Stimulated activated CD4-positive, alpha-beta T cell treated with anti-CD3 and anti-CD28 coated beads, TNF-alpha, amount 100 ng/mL, for 48 hours (primary cell): ENCODE data around the gene PAFAH1B1.
"Not testable (repeated sequence)": the region's sequence is repeated elsewhere in the genome, so short reads cannot be mapped to it uniquely, and the experiment has no call there.

ENCODE experiments used
- DNase-seq, 3 donors: peaks; one replicate each; pipeline ENCODE4 v3.0.0-alpha.2; 2020; ENCODE audit warnings: low read depth in 3 of 3

The PAFAH1B1 gene

DNA sequence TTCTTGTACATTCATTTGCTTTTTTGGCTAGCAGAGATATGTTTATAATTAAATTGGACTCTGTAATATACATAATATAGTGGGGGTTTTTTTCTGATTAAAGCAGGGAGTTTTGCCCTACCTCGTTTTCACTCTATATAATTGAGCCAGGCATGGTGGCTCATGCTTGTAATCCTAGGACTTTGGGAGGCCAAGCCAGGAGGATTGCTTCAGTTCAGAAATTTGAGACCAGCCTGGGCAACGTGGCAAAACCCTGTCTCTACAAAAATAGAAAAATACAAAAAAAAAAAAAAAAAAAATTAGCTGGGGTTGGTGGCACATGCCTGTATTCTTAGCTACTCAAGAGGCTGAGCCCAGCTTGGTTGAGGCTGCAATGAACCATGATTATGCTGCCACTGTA lies 42.2 kb downstream of the PAFAH1B1 start:
- DNase-seq: no peak

DNA sequence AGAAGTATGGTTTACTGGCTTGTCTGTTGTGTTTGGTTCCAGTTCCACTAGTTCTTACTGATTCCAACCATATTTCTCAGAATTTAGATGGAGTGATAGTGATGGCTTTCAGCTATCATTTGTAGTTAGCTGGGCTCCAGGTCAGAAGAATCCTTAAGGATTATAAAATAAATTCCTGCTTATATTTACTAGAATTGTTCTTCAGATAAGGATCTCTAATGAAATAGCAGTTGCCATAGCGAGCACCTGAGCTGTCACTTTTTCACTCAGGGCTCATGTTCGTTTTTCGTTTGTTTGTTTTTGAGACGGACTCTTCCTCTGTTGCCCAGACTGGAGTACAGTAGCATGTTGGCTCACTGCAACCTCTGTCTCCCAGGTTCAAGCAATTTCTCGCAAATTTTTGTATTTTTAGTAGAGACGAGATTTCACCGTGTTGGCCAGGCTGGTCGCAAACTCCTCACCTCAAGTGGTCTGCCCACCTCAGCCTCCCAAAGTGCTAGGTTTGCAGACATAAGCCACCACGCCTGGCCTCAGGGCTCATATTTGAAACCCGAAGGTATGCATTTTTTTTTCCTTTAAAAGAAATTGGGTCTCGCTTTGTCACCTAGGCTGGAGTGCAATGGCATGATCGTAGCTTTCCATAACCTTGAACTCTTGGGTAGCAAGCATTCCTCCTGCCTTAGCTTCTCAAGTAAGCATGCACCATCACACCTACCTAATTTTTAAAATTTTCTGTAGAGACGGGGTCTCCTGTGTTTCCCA lies 42.9 kb downstream of the PAFAH1B1 start:
- DNase-seq: no peak

DNA sequence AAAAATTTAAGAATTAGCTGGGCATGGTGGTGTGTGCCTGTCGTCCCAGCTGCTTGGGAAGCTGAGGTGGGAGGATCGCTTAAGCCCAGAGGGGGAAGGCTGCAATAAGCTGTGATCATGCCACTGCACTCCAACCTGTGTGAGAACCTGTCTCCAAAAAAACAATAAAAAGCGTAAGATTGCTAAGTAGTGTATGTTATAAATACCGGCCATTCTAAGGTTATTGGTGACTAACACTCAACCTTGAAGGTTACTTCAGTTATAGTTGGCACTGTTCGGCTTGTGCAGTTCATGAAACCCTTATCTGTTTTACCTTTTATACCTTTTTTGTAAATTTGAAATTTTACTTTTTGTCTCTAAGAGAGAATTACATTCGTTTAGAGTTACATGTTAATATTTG lies 44.0 kb downstream of the PAFAH1B1 start:
- DNase-seq: no peak

DNA sequence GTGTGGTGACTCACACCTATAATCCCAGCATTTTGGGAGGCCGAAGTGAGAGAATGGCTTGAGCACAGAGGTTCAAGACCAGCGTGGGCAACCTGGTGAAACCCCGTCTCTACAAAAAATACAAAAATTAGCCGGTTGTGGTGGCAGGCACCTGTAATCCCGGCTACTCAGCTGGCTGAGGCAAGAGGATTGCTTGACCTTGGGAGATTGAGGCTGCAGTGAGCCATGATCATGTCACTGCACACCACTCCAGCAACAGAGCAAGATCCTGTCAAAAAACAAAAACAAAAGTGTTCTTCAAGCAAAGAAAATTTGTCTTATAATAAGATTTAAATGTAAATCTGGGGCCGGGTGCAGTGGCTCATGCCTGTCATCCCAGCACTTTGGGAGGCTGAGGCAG lies 51.5 kb downstream of the PAFAH1B1 start:
- DNase-seq: no peak

DNA sequence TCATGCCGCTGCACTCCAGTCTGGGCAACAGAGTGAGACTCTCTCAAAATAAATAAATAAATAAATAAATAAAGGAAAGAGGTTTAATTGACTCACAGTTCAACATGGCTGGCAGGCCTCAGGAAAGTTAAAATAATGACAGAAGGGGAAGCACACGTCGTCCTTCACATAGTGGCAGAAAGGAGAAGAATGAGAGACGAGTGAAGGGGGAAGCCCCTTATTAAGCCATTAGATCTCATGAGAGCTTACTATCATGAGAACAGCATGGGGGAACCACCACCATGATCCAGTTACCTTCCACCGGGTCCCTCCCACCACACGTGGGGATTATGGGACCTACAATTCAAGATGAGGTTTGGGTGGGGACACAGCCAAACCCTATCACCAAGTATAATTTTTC lies 54.5 kb downstream of the PAFAH1B1 start:
- DNase-seq: no peak

DNA sequence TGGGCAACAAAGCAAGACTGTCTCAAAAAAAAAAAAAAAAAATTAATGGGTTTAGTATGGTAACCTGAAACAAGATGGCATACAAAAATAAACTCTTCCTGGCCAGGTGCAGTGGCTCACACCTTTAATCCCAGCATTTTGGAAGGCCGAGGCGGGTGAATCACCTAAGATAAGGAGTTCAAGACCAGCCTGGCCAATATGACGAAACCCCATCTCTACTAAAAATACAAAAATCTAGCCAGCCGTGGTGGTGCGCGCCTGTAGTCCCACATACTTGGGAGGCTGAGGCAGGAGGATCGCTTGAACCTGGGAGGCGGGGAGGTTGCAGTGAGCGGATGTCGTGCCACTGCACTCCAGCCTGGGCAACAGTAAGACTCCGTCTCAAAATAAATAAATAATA lies 55.7 kb downstream of the PAFAH1B1 start:
- DNase-seq: no peak

DNA sequence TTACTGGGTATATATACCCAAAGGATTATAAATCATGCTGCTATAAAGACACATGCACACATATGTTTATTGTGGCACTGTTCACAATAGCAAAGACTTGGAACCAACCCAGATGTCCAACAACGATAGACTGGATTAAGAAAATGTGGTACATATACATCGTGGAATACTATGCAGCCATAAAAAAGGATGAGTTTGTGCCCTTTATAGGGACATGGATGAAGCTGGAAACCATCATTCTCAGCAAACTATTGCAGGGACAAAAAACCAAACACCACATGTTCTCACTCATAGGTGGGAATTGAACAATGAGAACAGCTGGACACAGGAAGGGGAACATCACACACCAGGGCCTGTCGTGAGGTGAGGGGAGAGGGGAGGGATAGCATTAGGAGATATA lies 59.5 kb downstream of the PAFAH1B1 start:
- not testable (repeated sequence) for DNase-seq

DNA sequence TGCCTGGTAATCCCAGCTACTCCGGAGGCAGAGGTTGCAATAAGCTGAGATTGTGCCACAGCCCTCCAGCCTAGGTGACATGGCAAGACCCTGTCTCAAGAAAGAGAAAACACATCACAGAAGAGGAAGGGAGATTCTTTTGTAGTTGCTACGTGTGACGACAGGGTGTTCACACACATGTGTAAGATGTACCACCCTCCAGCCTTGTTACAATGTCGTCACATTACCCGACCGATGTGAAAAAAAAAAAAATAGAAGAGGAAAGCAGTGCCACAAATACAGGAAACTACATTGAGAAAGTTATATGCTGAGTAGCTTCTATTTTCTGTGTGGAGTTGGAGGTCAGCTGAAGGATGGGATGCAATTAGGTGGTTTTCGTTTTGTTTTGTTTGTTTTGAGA lies 62.1 kb downstream of the PAFAH1B1 start:
- DNase-seq: no peak

DNA sequence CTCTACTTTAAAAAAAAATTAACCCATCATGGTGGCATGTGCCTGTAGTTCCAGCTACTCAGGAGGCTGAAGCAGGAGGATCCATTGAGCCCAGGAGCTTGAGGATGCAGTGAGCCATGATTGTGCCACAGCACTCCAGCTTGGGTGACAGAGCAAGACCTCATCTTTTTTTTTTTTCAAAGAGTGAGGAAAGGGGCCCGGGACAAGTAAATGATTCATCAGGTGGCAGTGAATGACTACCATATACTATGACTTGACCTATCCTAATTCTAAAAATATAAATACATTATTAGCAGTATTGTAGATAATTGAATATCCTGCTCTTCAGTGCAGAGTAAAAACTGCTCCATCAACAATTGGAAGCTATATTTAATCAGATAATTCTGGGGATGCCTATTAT lies 62.8 kb downstream of the PAFAH1B1 start:
- DNase-seq: no peak

DNA sequence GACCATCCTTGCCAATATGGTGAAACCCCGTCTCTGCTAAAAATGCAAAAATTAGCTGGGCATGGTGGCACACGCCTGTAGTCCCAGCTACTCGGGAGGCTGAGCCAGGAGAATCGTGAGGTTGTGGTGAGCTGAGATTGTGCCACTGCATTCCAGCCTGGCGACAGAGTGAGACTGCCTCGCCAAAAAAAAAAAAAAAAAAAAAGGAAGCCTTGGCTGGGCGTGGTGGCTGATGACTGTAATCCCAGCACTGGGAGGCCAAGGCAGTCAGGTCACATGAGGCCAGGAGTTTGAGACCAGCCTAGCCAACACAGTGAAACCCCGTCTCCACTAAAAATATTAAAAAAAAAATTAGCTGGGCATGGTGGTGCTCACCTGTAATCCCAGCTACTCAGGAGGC lies 65.9 kb downstream of the PAFAH1B1 start:
- not testable (repeated sequence) for DNase-seq

DNA sequence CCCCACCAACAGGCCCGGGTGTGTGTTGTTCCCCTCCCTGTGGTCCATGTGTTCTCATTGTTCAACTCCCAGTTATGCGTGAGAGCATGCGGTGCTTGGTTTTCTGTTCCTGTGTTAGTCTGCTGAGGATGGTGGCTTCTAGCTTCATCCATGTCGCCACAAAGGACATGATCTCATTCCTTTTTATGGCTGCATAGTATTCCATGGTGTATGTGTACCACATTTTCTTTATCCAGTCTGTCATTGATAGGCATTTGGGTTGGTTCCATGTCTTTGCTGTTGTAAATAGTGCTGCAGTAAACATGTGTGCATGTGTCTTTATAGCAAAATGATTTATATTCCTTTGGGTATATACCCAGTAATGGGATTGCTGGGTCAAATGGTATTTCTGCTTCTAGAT lies 67.0 kb downstream of the PAFAH1B1 start:
- DNase-seq: not testable (repeated sequence)

DNA sequence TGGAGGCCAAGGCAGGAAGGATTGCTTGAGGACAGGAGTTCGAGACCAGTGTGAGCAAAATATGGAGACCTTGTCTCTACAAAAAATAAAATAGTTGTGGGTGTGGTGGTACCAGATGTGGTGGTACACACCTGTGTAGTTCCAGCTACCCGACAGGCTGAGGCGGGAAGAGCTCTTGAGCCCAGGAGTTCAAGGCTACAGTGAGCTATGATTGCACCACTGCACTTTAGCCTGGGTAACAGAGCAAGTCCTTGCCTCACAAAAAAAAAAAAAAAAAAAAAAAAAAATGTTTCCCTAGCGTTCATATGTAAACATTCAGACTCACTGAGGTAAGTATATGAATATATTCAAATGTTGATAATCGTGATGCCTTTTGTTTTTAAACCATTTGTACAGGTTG lies 78.6 kb downstream of the PAFAH1B1 start:
- no peak for DNase-seq

DNA sequence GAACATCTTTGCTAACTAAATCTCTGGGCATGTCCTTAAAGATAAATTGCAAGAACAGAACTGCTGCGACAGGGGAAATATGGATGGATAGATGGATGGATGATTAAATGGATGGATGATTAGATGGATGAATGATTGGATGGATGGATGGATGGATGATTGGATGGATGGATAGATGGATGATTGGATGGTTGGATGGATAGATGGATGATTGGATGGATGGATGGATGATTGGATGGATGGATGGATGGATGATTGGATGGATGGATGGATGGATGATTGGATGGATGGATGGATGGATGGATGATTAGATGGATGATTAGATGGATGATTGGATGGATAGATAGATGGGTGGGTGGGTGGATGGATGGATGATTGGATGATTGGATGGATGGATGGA lies 85.8 kb downstream of the PAFAH1B1 start:
- DNase-seq: not testable (repeated sequence)

DNA sequence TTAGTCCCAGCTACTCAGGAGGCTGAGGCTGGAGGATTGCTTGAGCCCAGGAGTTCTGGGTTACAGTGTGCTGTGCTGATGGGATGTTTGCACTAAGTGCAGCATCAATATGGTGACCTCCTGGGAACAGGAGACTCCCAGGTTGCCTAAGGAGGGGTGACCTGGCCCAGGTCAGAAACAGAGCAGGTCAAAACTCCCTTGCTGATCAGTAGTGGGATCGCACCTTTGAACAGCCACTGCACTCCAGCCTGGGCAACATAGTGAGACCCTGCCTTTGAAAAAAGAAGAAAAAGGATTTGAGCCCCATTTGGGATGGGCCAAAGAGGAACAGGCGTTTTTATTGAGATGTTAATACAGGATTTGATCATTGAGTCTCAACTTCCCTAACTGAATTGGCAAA lies 87.5 kb downstream of the PAFAH1B1 start:
- no peak for DNase-seq

DNA sequence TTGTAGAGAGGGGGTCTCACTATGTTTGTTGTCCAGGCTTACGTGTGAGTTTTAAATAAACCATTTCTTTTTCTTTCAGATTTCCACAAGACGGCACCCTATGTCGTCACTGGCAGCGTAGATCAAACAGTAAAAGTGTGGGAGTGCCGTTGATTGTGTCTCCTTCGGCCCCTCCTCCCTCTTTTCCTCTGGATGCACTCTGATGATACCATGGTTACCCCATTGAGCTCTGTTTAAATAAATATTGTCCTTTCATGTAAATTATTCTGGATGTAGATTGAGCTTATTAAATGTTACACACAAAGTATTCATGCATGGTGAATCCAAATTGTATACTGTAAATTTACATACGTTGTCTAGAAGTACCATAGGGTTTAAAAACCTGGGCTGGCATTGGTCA lies 88.2 kb downstream of the PAFAH1B1 start:
- DNase-seq: no peak

DNA sequence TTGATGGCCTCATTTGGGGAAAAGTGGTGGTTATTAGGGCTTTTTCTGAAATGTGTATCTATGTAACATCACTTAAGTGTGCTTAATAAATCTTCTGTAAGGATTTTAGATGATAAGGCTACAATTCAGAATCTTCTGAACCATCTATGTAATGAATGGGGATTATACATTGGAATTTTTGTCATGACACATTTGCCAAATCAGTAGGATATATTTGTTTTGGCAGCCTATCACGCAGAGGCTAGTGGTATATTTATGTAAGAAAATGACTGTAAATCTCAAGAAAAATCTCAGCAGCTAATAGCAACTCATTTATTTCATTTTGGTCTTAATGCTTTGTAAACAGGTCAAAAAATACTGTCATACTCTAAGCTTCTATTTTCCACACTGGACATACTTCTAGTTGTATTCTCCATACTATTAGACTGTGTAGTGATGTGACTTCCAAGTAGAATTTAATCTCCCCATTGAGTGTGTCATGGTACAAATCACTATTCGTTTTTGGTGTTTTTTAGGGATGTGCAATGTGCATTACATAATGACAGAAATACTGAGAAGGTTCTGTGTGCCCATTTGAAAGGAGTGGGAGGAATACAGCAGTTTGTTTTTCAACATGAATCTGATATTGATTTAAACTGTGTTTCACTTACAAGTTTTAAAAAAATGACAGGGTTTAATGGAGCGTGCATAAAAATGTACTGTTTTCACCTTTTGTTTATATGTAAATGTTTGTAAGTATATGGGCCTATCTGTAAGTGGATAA lies 88.9 kb downstream of the PAFAH1B1 start:
- no peak for DNase-seq

DNA sequence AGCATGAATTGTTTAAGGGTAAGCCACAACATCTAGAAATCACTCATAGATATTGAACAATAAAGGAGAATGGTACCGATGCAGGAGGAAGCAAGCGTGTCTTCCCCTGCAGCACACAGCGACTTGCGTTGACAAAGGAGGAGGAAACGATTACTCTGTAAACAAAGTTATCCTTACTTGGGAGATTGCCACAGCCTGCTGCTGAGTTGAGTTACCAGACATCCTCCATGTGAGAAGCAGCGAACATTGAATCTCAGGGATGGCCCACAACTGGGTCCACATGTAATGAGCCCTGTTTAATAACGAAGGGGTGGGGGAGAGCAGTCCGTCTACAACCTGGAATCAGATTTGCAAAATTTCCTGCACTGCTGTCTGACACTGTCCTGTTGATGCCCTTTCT lies 90.5 kb downstream of the PAFAH1B1 start:
- no peak for DNase-seq

DNA sequence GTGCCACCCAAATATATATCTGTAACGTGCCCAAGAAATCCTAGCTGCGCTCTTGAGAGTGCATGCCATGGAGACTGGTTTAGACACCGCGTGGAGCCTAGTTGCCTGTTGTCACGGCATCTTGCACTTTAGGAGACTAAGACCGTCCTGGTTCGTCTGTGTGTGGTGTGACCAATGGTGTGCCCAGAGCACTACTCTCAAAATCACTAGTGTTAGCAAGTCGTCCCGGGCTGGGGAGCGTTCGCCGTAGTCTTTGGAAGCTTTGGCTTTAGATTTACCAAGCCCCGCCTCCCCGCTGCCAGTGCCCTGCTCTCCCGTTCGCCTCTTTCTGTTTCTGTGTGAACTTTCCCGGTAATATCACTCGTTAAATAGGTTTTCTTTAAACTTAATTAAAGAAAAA lies 91.1 kb downstream of the PAFAH1B1 start:
- no peak for DNase-seq

DNA sequence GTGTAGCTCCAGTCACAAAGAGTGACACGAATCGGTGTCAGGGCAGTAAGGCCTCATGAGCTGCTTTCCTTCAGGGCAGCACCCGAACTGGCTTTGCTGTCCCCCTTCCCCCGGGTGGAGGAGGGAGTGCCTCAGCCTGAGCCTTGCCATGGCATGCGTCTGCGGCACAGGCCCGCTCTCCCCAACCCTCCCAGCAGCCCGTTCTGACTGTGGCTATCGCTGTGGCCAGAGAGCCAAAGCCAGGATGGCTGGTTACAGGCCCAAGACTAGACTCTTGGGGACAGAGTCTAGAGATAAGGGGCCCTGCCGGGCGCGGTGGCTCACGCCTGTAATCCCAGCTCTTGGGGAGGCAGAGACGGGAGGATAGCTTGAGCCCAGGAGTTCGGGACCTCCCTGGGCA lies 92.2 kb downstream of the PAFAH1B1 start:
- no peak for DNase-seq

DNA sequence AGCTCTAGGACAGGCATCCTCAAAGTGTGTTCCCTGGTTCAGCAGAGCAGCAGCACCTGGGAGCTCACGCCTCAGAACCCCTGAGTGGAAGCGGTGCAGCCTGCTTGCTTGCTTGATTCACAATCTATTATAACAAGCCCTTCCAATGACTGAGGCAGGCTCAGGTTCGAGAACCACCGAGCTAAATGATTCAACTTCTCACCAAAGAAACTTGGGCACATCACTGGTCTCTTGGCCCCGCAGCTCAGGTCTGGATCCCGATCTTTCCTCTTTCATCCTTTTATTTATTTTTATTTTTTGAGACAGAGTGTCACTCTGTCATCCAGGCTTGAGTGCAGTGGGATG lies 93.6 kb downstream of the PAFAH1B1 start:
- no peak for DNase-seq

DNA sequence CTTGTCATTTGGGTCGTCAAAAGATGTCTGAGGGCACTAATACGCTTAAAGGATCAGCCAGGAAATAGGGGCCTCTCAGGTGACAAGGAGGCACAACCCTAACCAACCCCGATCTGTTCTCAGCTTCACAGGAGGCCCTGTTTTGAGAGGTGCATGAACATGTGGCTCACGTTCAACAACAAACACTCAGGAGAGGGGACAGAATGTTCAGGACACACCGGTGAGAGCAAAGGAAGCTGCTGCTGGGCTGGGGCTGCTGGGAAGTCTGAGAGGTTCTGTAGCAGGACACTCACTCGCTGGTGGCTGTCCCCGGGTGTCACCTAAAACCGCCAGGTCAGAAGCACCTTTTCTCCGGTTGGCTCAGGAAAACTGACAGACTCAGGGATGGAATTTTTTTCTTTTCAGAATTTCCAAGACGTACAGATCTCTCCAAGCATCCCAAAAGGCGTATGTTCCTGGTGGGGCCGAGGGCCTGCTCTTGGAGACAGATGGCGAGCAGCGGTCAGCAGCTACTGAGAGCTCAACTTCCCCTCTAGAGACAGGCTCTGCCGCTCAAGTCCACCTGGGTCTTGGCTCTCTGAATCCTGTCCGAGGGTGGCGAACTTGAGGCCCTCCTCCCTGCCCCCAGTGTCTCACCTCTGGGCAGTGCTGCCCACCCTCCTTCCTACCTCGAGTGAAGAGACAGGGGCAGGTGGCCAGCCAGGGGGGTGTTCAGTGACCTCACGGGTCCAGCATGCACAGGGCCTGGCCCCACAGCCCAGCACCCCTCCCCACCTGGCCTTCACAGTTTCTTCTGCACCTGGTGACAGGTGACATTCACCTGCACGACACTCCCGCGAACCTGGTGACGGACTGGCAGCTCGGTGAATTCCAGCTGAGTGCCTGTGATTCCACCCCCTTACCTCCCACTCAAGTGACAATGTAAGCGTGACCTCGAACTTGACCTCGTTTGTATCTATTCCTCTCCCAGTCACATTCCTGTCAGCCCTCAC lies 95.2 kb downstream of the PAFAH1B1 start:
- no peak for DNase-seq

DNA sequence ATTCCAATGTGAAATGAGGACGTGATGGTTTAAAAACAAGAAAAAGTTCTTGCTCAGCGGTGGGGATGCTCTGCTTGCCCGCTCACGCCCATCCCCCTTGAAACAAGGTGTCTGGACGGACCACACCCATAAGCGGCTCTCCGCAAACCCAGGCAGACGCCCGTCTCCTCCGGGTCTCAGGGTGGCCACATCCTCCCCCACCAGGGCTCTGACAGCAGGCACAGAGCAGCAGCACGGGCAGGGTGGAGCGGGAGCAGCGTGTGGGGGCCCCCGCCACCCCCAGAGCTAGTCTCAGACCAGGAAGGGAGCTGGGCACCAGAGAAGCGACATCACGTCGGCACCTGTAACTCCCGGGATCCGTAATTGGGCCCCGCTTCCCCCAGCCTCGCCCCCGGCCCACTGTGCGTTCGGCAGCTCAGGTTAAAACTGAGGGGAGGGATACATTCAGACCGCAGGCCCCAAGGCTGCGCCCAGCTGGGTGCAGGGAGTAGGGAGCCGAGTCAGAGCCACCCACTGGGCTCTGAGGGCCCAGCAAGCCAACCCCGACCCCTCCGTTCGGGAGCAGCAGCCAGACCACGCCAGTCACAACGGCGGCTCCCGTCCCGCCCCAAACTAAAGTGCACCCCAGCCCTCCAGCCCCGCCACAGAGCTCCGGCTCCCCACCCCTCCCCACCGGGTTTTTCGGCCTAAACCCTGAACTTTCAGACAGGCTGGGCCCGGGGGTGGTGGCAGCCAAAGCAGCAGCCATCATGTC lies 96.1 kb downstream of the PAFAH1B1 start:
- no peak for DNase-seq
